ENCODE measurements around the gene REEP6.

REEP6 gene

DNA sequence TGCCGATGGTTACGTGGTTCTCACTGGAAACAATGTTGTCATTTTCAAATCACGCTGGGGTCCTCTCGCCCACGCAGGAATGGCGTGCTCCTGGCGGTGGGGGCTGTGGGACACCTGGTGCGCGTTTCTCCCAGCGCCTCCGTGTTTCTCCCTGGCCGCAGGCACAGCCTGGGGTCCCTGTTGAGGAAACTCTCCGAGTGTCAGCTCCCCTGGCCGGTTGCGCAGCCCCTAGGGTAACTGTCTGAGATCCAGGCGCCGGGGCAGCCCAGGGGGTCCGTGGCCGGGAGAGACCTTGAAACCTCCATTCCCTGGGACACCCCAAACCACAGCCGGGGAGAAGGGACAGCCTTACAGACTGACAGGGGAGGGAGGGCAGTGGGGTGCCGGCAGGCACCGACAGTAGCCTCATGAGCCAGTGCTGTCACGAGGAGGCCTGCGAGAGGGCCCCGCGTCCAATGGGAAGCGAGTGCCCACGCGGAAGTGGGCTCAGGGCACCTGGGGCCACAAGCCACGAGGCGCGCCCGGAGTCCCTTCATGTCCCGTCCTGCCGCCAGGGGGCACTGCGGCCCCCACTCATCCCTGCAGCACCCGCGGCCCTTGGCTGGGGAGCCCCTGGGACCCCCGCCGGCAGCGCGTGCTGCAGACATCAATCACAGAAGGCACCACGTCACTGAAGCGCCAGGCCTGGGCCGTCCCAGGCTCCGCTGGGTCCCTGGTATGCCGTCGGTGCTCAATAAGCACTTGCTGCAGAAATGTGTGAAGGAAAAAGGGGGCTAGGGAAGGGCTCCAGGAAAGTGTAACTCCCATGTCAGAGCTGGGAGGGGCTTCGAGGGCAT lies 12.3 kb downstream of the REEP6 start:
- TF ChIP-seq, protein P1, sequence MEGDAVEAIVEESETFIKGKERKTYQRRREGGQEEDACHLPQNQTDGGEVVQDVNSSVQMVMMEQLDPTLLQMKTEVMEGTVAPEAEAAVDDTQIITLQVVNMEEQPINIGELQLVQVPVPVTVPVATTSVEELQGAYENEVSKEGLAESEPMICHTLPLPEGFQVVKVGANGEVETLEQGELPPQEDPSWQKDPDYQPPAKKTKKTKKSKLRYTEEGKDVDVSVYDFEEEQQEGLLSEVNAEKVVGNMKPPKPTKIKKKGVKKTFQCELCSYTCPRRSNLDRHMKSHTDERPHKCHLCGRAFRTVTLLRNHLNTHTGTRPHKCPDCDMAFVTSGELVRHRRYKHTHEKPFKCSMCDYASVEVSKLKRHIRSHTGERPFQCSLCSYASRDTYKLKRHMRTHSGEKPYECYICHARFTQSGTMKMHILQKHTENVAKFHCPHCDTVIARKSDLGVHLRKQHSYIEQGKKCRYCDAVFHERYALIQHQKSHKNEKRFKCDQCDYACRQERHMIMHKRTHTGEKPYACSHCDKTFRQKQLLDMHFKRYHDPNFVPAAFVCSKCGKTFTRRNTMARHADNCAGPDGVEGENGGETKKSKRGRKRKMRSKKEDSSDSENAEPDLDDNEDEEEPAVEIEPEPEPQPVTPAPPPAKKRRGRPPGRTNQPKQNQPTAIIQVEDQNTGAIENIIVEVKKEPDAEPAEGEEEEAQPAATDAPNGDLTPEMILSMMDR (conservative IDR thresholded peaks at IDR 0.05; ENCODE audit: low read depth, low read length), result peak; percentile 69
- peak; percentile 43 for DNase-seq (ENCODE audit: low read depth)

DNA sequence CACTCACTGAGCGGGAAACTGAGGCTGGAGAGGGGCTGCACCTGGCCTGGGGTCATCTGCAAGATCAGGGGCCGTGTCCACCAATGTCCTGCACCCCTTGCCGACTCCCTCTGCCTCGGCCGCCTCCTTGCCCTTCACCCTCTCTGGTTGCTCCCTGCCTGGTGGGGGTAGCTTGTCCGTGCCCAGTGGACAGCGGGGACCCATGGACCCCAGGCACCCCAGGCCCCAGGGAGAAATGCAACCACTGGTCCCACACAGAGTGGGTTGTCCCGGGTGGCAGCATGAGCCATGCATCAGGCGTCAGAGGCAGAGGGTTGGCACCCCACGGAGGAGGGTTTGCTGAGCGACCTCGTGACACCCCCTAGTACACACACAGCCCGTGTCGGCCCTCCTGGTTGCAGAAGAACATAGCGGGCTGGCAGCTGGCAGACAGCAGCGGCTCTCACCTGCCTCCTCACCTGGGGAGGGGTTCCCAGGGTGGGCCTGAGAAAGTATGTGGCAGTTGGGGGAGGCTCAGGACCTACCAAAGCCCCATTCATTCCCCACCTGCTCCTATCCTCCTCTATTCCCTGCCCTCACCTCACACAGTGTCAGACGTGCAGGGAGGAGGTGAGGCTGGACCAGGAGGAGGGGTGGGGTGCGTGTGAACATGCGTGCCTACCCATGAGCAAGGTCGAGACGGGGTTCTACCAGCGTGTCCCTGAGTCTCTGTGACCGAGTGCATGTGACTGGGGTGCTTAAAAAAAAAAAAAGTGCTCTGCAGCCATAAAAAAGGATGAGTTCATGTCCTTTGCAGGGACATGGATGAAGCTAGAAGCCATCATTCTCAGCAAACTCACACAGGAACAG lies 13.2 kb downstream of the REEP6 start:
- TF ChIP-seq, protein P1 (conservative IDR thresholded peaks at IDR 0.05; ENCODE audit: low read depth, low read length), result no peak
- H3K4me3 ChIP-seq (ENCODE audit: low read depth, low read length), result no peak overlapping the region
- DNase-seq (ENCODE audit: low read depth), result no peak

More for the DNA sequence above, 12.3 kb downstream of the REEP6 start:
- peak overlapping the region; percentile 30 for H3K4me3 ChIP-seq (ENCODE audit: low read depth, low read length)

DNA sequence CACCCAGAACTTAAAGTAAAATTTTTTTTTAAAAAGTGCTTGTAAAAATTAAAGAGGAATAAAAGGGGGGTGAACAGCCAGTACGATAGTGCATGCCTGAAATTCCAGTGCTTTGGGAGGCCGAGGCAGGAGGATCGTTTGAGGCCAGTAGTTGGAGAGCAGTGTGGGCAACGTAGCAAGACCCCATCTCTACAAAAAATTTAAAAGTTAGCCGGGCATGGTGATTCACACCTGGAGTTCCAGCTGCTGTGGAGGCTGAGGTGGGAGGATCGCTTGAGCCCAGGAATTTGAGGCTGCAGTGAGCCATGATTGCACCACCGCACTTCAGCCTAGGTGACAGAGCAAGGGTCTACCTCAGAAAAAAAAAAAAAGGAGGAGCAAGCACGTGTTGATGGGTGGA lies 14.0 kb downstream of the REEP6 start:
- TF ChIP-seq, protein P1 (conservative IDR thresholded peaks at IDR 0.05; ENCODE audit: low read depth, low read length), result no peak
- H3K4me3 ChIP-seq (ENCODE audit: low read depth, low read length), result no peak overlapping the region
- no peak for DNase-seq (ENCODE audit: low read depth)

DNA sequence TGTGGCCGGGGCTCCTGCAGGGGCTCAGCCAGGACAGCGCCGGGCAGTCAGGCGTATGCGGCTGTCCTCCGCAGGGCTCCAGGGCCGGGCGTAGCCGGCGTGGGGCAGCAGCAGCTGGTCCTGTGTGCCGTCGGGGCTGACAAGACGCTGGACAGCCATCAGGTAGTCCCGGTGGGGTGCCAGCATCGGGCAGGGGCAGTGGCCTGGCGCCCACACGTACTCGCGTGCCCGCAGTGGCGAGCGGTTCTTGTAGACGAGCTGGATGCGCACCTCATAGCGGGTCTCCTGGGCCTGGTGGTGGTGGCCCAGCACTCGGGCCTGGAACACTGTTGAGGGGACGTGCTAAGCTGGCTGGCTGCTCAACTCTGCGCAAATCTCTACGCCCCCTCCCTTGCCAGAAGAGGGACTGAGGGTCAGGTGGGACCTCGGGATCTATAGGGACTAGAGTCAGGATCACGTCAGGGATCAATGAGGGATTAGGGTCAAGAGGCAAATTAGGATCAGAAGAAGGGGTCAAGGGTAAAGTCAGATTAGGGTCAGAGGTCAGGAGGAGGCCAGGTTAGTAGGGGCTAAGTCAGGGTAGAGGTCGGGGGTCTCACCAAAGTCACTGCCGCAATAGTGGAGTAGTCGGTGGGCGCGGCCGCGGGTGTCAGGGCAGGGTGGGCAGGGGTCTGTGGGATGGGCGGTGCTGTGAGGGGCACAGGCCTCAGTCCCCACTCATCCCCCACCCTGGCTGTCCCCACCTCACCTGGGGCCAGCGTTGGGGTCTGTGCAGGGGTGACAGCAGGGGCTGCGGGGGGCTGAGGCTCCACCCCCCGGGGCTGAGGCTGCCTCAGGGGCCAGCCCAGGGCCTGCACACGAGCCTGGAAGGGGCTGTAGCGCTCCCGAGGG lies 15.3 kb downstream of the REEP6 start:
- no peak overlapping the region for H3K4me3 ChIP-seq (ENCODE audit: low read depth, low read length)
- TF ChIP-seq, protein P1 (conservative IDR thresholded peaks at IDR 0.05; ENCODE audit: low read depth, low read length), result no peak

DNA sequence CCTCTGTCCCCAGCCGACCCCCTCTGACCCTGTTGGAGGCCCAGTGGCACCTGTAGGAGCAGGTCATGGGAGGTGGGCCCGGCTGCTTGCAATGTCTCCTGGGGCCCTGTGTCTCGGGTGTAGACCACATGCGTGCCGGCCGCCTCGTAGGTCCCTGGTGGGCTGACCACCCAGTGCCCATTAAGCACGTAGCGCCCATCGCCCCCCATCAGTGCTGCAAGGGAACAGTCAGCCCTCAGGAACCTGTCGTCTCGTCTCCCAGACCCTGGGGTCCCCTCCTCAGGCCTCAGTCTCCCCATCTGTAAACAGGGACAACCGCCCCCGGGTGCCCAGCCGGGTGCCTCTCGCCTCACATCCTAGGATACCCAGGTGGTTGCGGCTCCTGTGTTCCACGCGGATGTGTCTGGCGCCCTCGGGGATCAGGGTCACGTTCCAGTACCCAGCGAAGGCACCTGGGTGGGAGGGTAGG lies 16.2 kb downstream of the REEP6 start:
- no peak overlapping the region for H3K4me3 ChIP-seq (ENCODE audit: low read depth, low read length)
- no peak for DNase-seq (ENCODE audit: low read depth)
- TF ChIP-seq, protein P1 (conservative IDR thresholded peaks at IDR 0.05; ENCODE audit: low read depth, low read length), result no peak

More for the DNA sequence above, 15.3 kb downstream of the REEP6 start:
- no peak for DNase-seq (ENCODE audit: low read depth)

DNA sequence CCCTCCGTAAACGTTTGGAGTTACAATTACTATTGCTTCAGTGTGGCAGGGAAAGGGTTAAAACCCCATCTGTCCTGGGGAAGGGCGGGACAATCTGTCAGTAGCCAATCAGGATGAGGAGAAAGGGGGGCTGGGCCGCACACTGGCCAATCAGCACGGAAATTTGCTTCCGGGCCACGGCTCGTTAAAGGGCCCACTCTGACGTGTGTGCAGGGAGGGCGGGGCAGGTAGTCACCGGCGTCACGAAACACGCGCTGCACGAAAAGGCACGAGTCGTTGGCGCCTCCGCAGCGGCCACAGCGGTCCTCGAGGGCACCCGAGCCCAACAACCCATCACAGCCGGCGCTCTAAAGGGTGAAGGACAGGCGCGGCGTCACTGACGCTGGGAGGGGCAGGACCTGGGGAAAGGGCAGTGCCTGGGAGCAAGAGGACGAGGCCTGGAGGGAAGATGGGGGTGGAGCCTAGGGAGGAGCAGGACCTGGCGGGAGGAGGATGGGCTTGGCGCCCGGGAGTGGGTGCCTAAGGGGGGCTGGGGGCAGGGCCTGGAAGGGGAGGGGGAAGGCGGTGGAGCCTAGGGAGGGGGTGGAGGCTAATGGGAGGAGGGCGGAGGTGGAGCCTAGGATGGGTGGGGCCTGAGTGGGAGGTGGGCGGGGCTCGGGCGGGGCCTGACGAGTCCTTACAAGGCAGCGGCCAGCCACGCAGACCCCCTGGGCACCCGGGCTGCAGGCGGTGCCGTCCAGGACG lies 17.0 kb downstream of the REEP6 start:
- peak overlapping the region; percentile 62 for H3K4me3 ChIP-seq (ENCODE audit: low read depth, low read length)
- DNase-seq (ENCODE audit: low read depth), result peak; percentile 97
- TF ChIP-seq, protein P1 (conservative IDR thresholded peaks at IDR 0.05; ENCODE audit: low read depth, low read length), result no peak
